IMR-90 (cell line): Measurements from ENCODE around the gene CYREN. TPM values are rescaled to one million over a fixed set of nuclear protein-coding genes. Genes with fewer than 3 reads are reported as not detected.

ENCODE experiments used
- ATAC-seq: fragments of 200-7000 bp; cut with Tn5 transposase; 2 replicates; pipeline ENCODE4 v1.9.1; 2020; ENCODE audit warnings: low read depth, mild to moderate bottlenecking, moderate library complexity
- BruUV-seq: library from RNA; stranded (reverse); fragments of 400-500 nt; replicated peaks from 2 replicates; lab custom pipeline; 2021; lab: Mats Ljungman, UMichigan
- CTCF ChIA-PET: fragments of 300-600 bp; formaldehyde crosslinking; extraction: SDS; loops from one replicate; lab custom pipeline; 2021; ENCODE audit warnings: antibody characterized with exemption; lab: Yijun Ruan, JAX
- POLR2A ChIA-PET: fragments of 300-600 bp; sonication (Branson Sonifier 250); formaldehyde crosslinking; loops from one replicate; lab custom pipeline; 2022; ENCODE audit warnings: antibody characterized with exemption; ENCODE audit not compliant: unreplicated experiment; lab: Charles Lee
- DNase-seq: peaks from one replicate; pipeline ENCODE4 v3.0.0; 2013
- H2AFZ ChIP-seq: replicated peaks from 2 replicates; pipeline ENCODE3; 2013; ENCODE audit warnings: low read length, mild to moderate bottlenecking; ENCODE audit not compliant: poor library complexity
- H2AK5ac ChIP-seq: 2 replicates; pipeline ENCODE4 v1.6.1; 2013; ENCODE audit warnings: low read depth, low read length, inconsistent platforms
- H2AK9ac ChIP-seq: replicated peaks from 2 replicates; pipeline ENCODE3; 2013; ENCODE audit warnings: mild to moderate bottlenecking, low read depth, low read length, moderate library complexity; ENCODE audit not compliant: poor library complexity
- H2BK120ac ChIP-seq: 2 replicates; pipeline ENCODE4 v1.6.1; 2013; ENCODE audit warnings: low read depth, low read length, inconsistent platforms
- H2BK15ac ChIP-seq: 3 replicates; pipeline ENCODE4 v1.6.1; 2013; ENCODE audit warnings: low read depth, low read length, inconsistent platforms
- H2BK20ac ChIP-seq: 2 replicates; pipeline ENCODE4 v1.6.1; 2013; ENCODE audit warnings: low read depth, mild to moderate bottlenecking, inconsistent platforms, low read length, moderate library complexity
- H2BK5ac ChIP-seq: 2 replicates; pipeline ENCODE4 v1.6.1; 2013; ENCODE audit warnings: mild to moderate bottlenecking, low read depth, low read length, inconsistent platforms; ENCODE audit not compliant: poor library complexity, severe bottlenecking
- H3K14ac ChIP-seq: replicated peaks from 2 replicates; pipeline ENCODE4 v1.6.1; 2013; ENCODE audit warnings: low read depth, low read length, inconsistent platforms
- H3K18ac ChIP-seq: 2 replicates; pipeline ENCODE4 v1.6.1; 2013; ENCODE audit warnings: low read depth, low read length, control low read depth
- H3K23ac ChIP-seq: 2 replicates; pipeline ENCODE4 v1.6.1; 2013; ENCODE audit warnings: low read depth, low read length, inconsistent platforms
- H3K27ac ChIP-seq: 2 replicates; pipeline ENCODE4 v1.5.1; 2013; ENCODE audit warnings: mild to moderate bottlenecking, control low read depth, low read length; ENCODE audit not compliant: insufficient read depth
- H3K27me3 ChIP-seq: 2 replicates; pipeline ENCODE4 v1.6.1; 2013; ENCODE audit warnings: low read length; ENCODE audit not compliant: control insufficient read depth, insufficient read depth
- H3K36me3 ChIP-seq: 2 replicates; pipeline ENCODE4 v1.6.1; 2013; ENCODE audit warnings: low read length, mixed read lengths; ENCODE audit not compliant: control insufficient read depth, insufficient read depth
- H3K4ac ChIP-seq: 2 replicates; pipeline ENCODE4 v1.6.1; 2013; ENCODE audit warnings: low read depth, low read length, inconsistent platforms
- H3K4me1 ChIP-seq: 2 replicates; pipeline ENCODE4 v1.6.1; 2013; ENCODE audit warnings: low read length, mixed read lengths; ENCODE audit not compliant: control insufficient read depth, insufficient read depth
- H3K4me2 ChIP-seq: 2 replicates; pipeline ENCODE4 v1.6.1; 2013; ENCODE audit warnings: low read depth, mild to moderate bottlenecking, control low read depth, low read length, moderate library complexity
- H3K4me3 ChIP-seq: 2 replicates; pipeline ENCODE4 v1.5.1; 2013; ENCODE audit warnings: low read depth, mild to moderate bottlenecking, control low read depth, low read length, moderate library complexity; ENCODE audit not compliant: insufficient read depth
- H3K56ac ChIP-seq: 2 replicates; pipeline ENCODE4 v1.6.1; 2013; ENCODE audit warnings: low read length, inconsistent platforms; ENCODE audit not compliant: insufficient read depth; ENCODE audit errors: extremely low read depth
- H3K79me1 ChIP-seq, 2 experiments: 2 replicates each; pipeline ENCODE4 v1.6.1; 2013; ENCODE audit warnings: low read length in 2 of 2, inconsistent platforms in 1 of 2, low read depth in 1 of 2
- H3K9ac ChIP-seq: 2 replicates; pipeline ENCODE4 v1.6.1; 2013; ENCODE audit warnings: low read depth, low read length, control low read depth
- H3K9me1 ChIP-seq: 2 replicates; pipeline ENCODE4 v1.6.1; 2013; ENCODE audit warnings: low read length, inconsistent platforms; ENCODE audit not compliant: insufficient read depth
- H3K9me3 ChIP-seq: 2 replicates; pipeline ENCODE4 v1.6.1; 2013; ENCODE audit warnings: low read length; ENCODE audit not compliant: control insufficient read depth, insufficient read depth
- H4K20me1 ChIP-seq: 2 replicates; pipeline ENCODE4 v1.6.1; 2013; ENCODE audit warnings: low read length, inconsistent platforms; ENCODE audit not compliant: insufficient read depth
- H4K5ac ChIP-seq: 2 replicates; pipeline ENCODE4 v1.6.1; 2013; ENCODE audit warnings: mild to moderate bottlenecking, low read depth, low read length, control low read depth
- H4K8ac ChIP-seq, 2 experiments: 2 replicates each; pipeline ENCODE4 v1.6.1; 2013; ENCODE audit warnings: low read depth in 2 of 2, low read length in 2 of 2, control low read depth in 1 of 2, inconsistent platforms in 1 of 2
- H4K91ac ChIP-seq: 2 replicates; pipeline ENCODE4 v1.6.1; 2013; ENCODE audit warnings: low read depth, low read length, inconsistent platforms; ENCODE audit not compliant: insufficient read depth
- MAFK ChIP-seq: IDR thresholded peaks from 2 replicates; pipeline ENCODE4 v1.6.1; 2012; ENCODE audit warnings: low read depth, low read length, improper control_type of control experiment
- POLR2A ChIP-seq: IDR thresholded peaks from 2 replicates; pipeline ENCODE4 v1.6.1; 2012; ENCODE audit warnings: mild to moderate bottlenecking, low read depth, low read length
- WGBS, 2 experiments: methylation state at CpG; one replicate each; pipeline versions ENCODE4 v1.1.5 to v1.1.7; 2013; ENCODE audit warnings: missing lambda C conversion rate in 2 of 2; ENCODE audit not compliant: insufficient read length in 1 of 2; ENCODE audit errors: extremely low coverage in 2 of 2; 5-methylcytosine and 5-hydroxymethylcytosine counted together
- dilution Hi-C: fragments of 300-500 bp; cut with HindIII; formaldehyde crosslinking; loops from one replicate; pipeline ENCODE4 v1.14.3; 2018; ENCODE audit warnings: low sequenced_read_pairs; ENCODE audit not compliant: unreplicated experiment
- in situ Hi-C: fragments of 300-500 bp; cut with MboI; formaldehyde crosslinking; loops from 3 replicates; pipeline ENCODE4 v1.14.3; 2019; ENCODE audit warnings: low sequenced_read_pairs, inconsistent platforms, mixed read lengths
- intact Hi-C: fragments of 100-400 bp; cut with micrococcal nuclease; formaldehyde crosslinking; loops from 2 replicates; pipeline ENCODE4 v1.10.0; 2022
- polyA plus RNA-seq, 3 experiments: library from polyadenylated mRNA; depleted of rRNA; stranded (reverse); fragments of >200 nt; gene quantifications; 2 replicates each; pipeline ENCODE4 v1.2.3, GENCODE V29; 2012; ENCODE audit warnings: low replicate concordance in 1 of 3
- total RNA-seq: library from RNA; depleted of rRNA; stranded (reverse); fragments of >200 nt; gene quantifications from 2 replicates; pipeline ENCODE4 v1.2.3, GENCODE V29; 2012
- TF ChIP-seq, protein P1 (sequence below): fragments of 150-350 bp; IDR thresholded peaks from 2 replicates; pipeline ENCODE4 v1.6.1; 2016; ENCODE audit warnings: low read depth, mild to moderate bottlenecking, low read length, moderate library complexity, borderline replicate concordance

CYREN gene
- total and polyA plus RNA-seq, 2 of the 4 experiments (the other 2 are of a cell fraction) = 26.5 to 29.2 TPM

DNA sequence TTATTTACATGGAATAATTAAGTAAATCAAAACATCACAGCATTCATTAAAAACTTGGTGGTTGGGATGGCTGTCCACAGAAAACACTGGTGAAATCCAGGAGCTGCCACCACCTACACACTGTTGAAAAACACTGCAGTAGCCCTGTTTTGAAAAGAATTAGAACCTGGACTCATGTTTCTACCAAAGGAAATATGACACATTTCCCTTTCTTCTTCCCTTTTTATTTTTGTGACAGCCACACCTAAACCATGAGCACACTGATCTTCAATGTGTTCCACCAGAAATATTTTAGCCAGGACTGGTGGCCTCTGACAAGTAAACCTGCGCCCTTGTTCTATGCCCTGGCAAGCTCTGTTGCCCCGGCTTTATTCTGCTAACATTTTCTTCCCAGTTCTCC is 19.4 kb downstream of the CYREN start:
- BruUV-seq = no TSS peak
- no peak overlapping the region for H2BK15ac ChIP-seq
- no peak overlapping the region for H4K91ac ChIP-seq
- ATAC-seq (no peak), DNase-seq (no peak)
- no peak overlapping the region for H4K8ac ChIP-seq
- no peak overlapping the region for H2BK20ac ChIP-seq
- H4K20me1 ChIP-seq = no peaks in the 10 kb centered on the region
- TF ChIP-seq POLR2A (no peak), MAFK (no peak)
- TF ChIP-seq, protein P1, sequence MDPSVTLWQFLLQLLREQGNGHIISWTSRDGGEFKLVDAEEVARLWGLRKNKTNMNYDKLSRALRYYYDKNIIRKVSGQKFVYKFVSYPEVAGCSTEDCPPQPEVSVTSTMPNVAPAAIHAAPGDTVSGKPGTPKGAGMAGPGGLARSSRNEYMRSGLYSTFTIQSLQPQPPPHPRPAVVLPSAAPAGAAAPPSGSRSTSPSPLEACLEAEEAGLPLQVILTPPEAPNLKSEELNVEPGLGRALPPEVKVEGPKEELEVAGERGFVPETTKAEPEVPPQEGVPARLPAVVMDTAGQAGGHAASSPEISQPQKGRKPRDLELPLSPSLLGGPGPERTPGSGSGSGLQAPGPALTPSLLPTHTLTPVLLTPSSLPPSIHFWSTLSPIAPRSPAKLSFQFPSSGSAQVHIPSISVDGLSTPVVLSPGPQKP = no peak
- in situ Hi-C loops = no loop called here
- no peak overlapping the region for H3K27ac ChIP-seq
- peaks cover 5% of the 10 kb centered on the region; the same call in 1 of the 2 replicates for H3K9me3 ChIP-seq
- H3K4me1 ChIP-seq = peaks cover 4% of the 10 kb centered on the region; the same call in 1 of the 2 replicates
- dilution Hi-C loops = no loop called here
- no peak overlapping the region for H3K23ac ChIP-seq
- no peak overlapping the region for H3K4ac ChIP-seq
- H2AFZ ChIP-seq = no peak overlapping the region
- no peaks in the 10 kb centered on the region for H3K36me3 ChIP-seq
- H3K4me3 ChIP-seq = no peak overlapping the region
- no peak overlapping the region for H3K14ac ChIP-seq
- H4K5ac ChIP-seq = no peak overlapping the region
- H3K18ac ChIP-seq = no peak overlapping the region
- H2AK5ac ChIP-seq = no peak overlapping the region
- no peak overlapping the region for H3K9ac ChIP-seq
- ChIA-PET CTCF (no interaction called here), POLR2A (no interaction called here)
- intact Hi-C loops = no loop called here
- H3K4me2 ChIP-seq = no peak overlapping the region
- H2BK120ac ChIP-seq = no peak overlapping the region
- H3K79me1 ChIP-seq = no peaks in the 10 kb centered on the region; a peak in 1 of 4 replicates
- H3K9me1 ChIP-seq = peaks cover 7% of the 10 kb centered on the region
- WGBS, 2 experiments = 100% methylated on average over 2 of the region's 2 CpGs; no CpG with 5 or more reads in 1 of the 2 experiments
- H2BK5ac ChIP-seq = no peak overlapping the region
- no peak overlapping the region for H2AK9ac ChIP-seq
- no peak overlapping the region for H3K56ac ChIP-seq
- H3K27me3 ChIP-seq = no peaks in the 10 kb centered on the region
